Mononuclear cell (primary cell): ENCODE data around the gene THEMIS. TPM values are rescaled to one million over a fixed set of nuclear protein-coding genes. Genes with fewer than 3 reads are reported as not detected.
"Not testable (repeated sequence)": the region's sequence is repeated elsewhere in the genome, so short reads cannot be mapped to it uniquely, and the experiment has no call there.

ENCODE experiments used
- H3K27me3 ChIP-seq: 2 replicates; pipeline ENCODE4 v1.6.0; 2011; ENCODE audit warnings: low read length, control low read depth; ENCODE audit not compliant: insufficient read depth
- H3K4me1 ChIP-seq: 2 replicates; pipeline ENCODE4 v1.5.1; 2011; ENCODE audit warnings: mild to moderate bottlenecking, low read length, control low read depth; ENCODE audit not compliant: insufficient read depth
- H3K4me3 ChIP-seq: 2 replicates; pipeline ENCODE4 v1.5.1; 2011; ENCODE audit warnings: mild to moderate bottlenecking, low read length, moderate library complexity
- H3K9me3 ChIP-seq: 2 replicates; pipeline ENCODE4 v1.5.1; 2011; ENCODE audit warnings: low read depth, mild to moderate bottlenecking, control low read depth, low read length
- total RNA-seq: library from RNA; depleted of rRNA; stranded (reverse); fragments of >200 nt; gene quantifications from one replicate; pipeline ENCODE4 v1.2.3, GENCODE V29; 2012

The THEMIS gene
- total RNA-seq, 1 donor: 25.0 TPM

DNA sequence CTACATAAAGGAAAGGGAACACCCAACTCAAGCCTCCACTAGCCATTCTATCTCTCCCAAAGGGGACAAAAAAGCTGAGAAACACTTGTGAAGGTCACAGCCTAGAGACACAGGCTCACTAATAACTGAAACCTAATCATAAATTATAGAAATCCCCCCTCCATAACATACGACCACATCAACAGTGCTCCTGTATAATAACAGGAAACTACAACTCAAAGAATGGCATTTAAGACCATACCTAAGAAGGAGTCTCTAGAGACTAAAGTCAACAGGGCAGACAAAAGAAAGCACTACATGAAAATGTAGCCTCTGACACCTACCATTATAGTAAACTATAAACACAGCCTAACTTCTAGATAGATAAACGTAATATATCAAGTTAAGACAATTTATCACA lies 82.7 kb downstream of the THEMIS start:
- Histone ChIP-seq H3K27me3 (no peaks in the 10 kb centered on the region), H3K4me1 (peaks cover 4% of the 10 kb centered on the region), H3K4me3 (no peak overlapping the region), H3K9me3 (no peaks in the 10 kb centered on the region)

DNA sequence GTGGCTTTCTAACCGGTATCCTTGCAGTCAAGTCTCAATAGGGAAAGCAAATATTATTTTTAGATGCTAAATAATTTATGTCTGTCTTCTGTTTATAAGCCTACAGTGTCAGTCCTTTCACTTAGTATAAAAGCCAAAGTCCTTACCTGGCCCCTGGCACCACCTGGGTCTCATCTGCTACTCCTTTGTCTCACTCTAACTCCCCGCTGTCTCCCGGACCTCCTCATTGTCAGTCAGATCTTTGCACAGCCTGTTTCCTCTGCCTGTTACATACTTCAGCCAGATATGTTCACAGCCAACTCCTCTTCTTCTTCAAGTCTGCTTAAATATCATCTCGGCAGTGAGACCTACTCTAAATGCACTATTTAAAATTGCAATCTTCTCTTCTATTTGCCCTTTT lies 84.2 kb downstream of the THEMIS start:
- Histone ChIP-seq H3K27me3 (no peaks in the 10 kb centered on the region), H3K9me3 (no peaks in the 10 kb centered on the region), H3K4me1 (peaks cover 4% of the 10 kb centered on the region), H3K4me3 (no peak overlapping the region)

DNA sequence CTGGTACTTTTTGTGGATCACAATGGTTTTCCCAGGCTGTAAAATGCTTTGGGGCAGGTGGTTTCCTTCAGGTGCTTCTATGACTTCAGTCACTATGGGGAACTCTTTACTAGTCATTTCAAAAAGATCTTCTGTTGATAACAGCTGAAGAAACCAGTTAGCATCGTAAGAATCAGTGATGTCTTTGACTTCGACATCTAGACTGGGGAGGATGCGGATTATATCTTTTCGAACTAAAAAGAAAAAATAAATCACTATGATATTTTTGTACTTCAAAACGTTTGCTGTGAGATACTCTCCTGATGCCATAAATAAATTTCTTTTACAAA lies 87.2 kb downstream of the THEMIS start:
- Histone ChIP-seq H3K9me3 (no peaks in the 10 kb centered on the region), H3K4me1 (peaks cover 4% of the 10 kb centered on the region), H3K4me3 (no peak overlapping the region), H3K27me3 (no peaks in the 10 kb centered on the region)

DNA sequence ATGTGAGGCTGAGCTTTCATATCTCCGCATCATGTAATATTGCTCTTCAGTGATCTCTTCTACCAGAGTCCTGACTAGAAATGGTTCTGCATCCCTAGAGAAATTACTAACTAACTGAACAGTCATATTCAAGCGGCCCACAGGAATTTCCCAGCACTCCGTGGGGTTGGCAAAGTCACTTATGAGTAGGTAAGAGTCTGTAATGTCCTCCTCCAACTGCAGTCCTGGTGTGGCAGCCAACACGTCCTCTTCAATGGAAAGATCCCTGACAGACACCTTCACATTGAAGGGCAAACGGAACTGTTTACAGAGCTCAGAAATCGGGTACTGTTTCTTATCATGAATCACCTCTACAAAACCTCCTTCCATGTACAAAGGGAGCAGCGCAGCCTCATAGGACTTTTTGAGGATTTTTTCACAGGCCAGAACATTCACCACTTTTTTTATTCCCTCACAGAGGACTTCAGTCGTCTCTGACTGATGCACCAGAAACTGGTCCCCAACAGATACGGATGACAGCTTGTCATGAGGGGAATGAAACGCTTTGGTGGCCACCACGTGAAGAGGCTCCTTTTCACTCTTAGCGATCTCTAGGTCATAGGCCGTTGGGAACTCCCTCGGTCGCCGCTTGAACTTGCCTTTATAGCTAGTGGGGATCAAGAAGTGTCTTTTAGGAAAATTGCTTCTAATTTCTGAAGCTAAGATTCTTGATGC lies 87.7 kb downstream of the THEMIS start:
- Histone ChIP-seq H3K9me3 (no peaks in the 10 kb centered on the region), H3K27me3 (no peaks in the 10 kb centered on the region), H3K4me1 (peaks cover 4% of the 10 kb centered on the region), H3K4me3 (no peak overlapping the region)

DNA sequence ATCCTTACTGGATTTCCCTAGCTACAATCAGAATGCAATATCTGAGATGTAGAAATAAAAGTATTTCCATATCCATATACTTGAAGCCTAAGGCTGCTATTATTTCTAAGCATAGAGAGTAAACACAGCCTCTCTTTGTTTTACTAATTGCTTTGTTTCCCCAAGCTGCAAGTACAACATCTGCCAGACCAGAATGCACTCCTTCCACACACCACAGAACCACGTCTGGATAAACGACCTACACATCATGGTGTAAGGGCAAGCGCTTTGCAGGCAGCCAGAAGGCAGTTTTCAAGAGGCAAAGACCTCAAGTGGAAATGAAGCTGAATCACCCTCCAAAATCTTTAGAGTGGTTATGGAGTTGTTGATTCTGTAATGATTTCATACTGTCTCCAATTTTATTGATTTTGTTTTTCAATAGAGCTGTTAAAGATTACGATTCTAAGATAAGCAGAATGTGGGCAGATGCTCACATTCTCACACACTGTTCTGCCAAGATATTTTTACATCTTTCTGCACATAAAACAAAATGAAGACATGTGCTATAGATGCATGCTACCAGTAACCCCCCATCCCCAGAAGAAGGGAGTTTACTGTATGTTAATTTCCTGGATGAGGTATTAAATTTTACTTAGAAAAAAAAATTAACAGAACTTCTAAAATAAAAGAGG lies 88.8 kb downstream of the THEMIS start:
- Histone ChIP-seq H3K9me3 (no peaks in the 10 kb centered on the region), H3K4me1 (no peaks in the 10 kb centered on the region), H3K4me3 (no peak overlapping the region), H3K27me3 (no peaks in the 10 kb centered on the region)

DNA sequence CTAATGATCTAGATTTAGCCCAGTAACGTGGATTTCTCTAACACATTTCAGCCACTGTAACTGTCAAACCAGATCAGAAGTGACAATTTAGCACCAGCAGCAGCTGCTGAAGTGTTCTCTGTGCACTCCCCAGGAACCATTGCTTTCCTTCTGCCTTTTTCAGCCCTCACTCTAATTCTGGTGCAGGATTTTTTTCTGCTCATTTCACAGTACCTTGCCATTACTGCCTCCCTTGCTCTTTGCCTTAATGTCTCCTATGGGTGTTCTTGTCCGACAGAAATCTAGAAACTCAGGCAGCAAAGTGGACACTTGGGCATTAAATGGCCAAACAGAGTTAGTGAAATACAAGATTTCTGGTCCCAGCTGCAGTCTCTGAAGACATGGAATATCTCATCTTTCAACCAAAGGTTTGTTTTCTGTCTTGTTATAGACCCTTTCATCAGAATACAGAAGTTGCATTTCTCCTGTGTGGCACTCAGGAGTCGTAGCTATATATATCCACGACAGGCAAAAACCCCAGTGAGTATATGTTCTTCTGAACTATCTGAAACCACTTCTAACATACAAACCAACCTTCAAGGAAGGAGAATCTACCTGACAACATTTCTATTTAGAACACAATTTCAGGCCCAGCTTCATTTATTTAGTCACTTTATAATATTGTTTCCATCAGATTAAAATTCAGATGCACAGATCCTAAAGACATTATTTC lies 92.9 kb downstream of the THEMIS start:
- H3K4me3 ChIP-seq: no peak overlapping the region
- H3K4me1 ChIP-seq: no peaks in the 10 kb centered on the region
- no peaks in the 10 kb centered on the region for H3K27me3 ChIP-seq
- H3K9me3 ChIP-seq: no peaks in the 10 kb centered on the region

DNA sequence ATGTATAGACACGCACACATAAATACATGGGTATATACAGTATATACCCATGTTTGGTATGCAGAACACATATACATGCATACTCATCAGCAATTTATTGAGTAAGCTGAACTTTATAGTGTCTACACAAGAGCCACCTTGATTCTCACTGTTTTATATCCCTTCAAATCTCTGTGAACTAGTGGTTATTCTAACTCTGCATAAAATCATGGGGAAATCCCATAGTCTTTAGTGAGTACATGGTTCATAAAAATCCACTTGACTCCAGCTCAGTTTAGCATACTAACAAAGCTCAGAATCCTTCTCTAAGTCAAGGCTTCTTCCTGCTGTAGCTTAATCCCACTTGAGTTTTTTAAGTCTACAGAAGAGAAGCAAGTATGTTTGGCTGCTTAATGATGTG lies 104.1 kb downstream of the THEMIS start:
- no peaks in the 10 kb centered on the region for H3K27me3 ChIP-seq
- no peaks in the 10 kb centered on the region for H3K9me3 ChIP-seq
- no peak overlapping the region for H3K4me3 ChIP-seq
- H3K4me1 ChIP-seq: no peaks in the 10 kb centered on the region

DNA sequence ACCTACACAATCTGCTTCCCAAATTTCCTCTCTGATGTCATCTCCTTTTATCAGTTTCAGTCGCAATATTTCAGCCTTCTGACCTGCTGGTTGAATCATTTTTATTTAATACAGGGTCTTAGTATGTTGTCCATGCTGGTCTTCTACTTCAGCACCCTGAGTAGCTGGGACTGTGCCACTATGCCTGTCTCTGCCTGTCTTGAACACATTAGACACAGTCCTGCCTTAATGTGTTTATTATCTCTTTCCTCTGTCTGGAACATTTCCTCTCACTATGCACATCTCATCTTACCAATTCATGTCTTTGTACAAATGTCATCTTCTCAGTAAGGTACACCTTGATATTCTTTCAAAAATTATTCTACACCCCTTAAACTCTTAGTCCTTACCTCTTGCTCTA lies 106.5 kb downstream of the THEMIS start:
- no peaks in the 10 kb centered on the region for H3K27me3 ChIP-seq
- H3K4me1 ChIP-seq: no peaks in the 10 kb centered on the region
- H3K9me3 ChIP-seq: no peaks in the 10 kb centered on the region
- no peak overlapping the region for H3K4me3 ChIP-seq

DNA sequence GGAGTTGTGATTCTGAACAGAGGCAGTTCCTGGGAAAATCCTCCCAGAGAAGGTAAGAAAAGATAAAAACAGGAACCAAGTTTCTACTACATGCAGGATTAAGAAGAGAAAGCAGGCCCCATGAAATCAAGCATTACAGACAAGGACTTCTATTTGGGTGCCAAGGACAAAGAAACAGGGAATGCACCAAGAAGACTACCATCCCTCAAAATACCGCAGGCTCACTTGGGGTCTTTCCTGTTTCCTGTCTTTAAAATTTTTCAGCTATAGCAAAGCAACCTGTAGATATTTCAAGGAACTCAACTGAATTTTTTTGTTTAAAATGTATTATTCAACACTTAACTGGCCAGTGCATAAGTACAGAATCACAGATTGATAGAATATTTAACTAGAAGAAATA lies 107.5 kb downstream of the THEMIS start:
- Histone ChIP-seq H3K4me1 (no peaks in the 10 kb centered on the region), H3K9me3 (no peaks in the 10 kb centered on the region), H3K4me3 (no peak overlapping the region), H3K27me3 (no peaks in the 10 kb centered on the region)

DNA sequence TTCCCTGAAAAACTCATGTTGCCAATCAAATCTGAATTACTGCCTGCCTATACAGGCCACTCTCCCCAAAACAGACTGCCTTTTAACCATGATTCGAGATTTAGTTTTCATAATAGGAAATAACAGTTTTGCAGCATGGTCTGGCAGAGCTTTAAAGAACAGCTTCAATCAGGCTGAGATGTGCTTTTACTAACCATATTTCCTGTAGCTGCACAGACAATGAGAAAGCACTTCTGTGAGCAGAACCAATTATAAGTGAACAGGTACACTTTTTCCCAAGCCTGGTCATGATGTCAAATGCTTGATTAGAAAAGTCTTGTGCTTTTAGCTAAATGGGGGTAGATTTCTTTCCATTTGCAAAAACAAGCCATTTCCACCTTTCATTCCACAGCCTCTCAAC lies 108.2 kb downstream of the THEMIS start:
- Histone ChIP-seq H3K4me3 (no peak overlapping the region), H3K9me3 (no peaks in the 10 kb centered on the region), H3K4me1 (no peaks in the 10 kb centered on the region), H3K27me3 (no peaks in the 10 kb centered on the region)

DNA sequence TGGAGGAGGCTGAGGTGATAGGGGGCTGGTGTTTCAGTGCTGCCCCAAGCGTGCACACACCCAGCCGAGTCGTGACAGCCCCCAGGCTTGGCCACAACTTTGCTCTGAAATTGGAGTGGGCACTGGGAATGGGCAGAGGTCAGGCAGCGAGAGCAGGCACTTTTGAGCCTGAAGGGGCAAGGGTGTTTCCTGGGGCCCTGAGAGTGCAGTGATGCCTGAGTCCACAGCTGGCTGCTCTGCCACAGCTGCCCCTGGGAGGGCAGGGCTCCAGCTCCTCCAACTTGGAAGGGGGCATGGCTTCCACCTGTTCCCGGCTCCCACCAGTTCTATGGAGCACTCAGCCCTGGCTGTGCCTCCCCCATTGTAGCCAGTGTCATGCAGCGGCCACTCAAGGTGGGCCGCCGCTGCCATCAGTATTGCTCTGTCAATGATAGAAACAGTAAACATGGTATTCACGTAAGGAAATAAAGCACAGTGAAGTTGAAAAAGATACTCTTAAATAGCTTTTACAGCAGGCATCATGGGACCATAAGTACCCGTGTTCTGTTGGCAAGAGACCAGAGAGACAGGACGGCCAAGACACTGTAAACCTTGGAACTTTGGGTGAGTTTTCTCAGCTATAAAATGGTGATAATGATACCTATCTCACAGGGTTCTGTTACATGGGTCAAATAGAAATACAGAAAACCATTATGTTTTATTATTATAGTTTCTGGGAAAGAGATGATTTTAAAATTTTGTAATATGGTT lies 108.9 kb downstream of the THEMIS start:
- Histone ChIP-seq H3K4me1 (no peaks in the 10 kb centered on the region), H3K27me3 (no peaks in the 10 kb centered on the region), H3K4me3 (no peak overlapping the region), H3K9me3 (no peaks in the 10 kb centered on the region)

DNA sequence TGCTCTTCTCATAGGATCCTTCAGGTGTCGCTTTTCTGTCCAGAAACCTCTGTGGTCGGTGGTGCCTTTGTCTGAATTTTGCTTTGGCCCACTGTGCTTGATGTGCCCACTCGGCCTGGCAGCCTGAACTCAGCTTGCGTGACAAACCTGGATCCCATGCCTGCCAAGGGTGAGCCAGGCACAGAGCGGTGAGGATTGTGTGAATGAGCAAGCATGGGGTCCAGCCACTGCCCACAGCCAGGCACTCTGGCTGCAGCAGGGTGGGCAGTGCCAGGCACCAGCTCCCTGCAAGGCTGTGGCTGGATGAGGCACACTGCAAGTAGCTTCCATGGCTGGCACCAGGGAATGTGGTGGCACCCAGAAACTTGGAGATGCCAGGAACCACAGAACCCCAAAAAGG lies 110.3 kb downstream of the THEMIS start:
- no peaks in the 10 kb centered on the region for H3K27me3 ChIP-seq
- no peaks in the 10 kb centered on the region for H3K4me1 ChIP-seq
- H3K4me3 ChIP-seq: no peak overlapping the region
- no peaks in the 10 kb centered on the region for H3K9me3 ChIP-seq

DNA sequence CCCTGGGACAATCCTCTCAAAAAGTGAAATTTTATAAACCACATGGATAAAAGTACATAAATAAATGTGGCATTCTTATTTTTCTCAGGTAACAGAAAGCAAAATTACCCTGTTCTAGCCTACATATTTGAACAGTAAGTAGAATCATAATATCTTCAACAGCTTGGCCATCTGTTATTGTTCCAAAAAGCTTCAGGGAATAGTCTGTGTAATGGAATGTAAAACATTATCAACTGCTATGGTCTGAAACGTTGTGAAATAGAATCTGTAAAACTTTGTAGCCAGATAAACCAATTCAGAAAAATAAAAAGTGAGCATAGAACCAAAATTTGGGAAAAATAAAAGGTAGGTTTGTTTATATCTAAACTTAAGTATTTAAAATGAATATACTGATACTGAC lies 114.7 kb downstream of the THEMIS start:
- no peak overlapping the region for H3K4me3 ChIP-seq
- H3K27me3 ChIP-seq: no peaks in the 10 kb centered on the region
- no peaks in the 10 kb centered on the region for H3K9me3 ChIP-seq
- H3K4me1 ChIP-seq: no peaks in the 10 kb centered on the region

DNA sequence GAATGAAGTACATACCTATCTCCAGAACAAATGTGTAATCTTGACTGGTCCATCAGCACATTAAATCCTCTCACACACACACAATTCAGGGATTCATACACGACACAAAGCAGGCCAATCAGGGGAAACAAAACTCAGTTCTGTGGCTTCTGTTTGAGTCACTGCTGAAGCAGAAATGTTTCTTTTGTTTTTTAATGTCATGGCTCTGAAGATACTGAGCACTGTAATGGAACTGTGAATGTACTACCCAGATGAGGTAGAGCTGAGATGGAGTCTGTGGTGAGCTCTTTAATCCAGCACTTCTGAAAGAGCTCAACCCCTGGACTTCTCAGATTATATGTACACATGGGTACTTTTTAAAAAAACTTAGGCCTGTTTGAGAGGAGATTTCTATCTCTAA lies 116.4 kb downstream of the THEMIS start:
- Histone ChIP-seq H3K9me3 (no peaks in the 10 kb centered on the region), H3K27me3 (no peaks in the 10 kb centered on the region), H3K4me1 (no peaks in the 10 kb centered on the region), H3K4me3 (no peak overlapping the region)

DNA sequence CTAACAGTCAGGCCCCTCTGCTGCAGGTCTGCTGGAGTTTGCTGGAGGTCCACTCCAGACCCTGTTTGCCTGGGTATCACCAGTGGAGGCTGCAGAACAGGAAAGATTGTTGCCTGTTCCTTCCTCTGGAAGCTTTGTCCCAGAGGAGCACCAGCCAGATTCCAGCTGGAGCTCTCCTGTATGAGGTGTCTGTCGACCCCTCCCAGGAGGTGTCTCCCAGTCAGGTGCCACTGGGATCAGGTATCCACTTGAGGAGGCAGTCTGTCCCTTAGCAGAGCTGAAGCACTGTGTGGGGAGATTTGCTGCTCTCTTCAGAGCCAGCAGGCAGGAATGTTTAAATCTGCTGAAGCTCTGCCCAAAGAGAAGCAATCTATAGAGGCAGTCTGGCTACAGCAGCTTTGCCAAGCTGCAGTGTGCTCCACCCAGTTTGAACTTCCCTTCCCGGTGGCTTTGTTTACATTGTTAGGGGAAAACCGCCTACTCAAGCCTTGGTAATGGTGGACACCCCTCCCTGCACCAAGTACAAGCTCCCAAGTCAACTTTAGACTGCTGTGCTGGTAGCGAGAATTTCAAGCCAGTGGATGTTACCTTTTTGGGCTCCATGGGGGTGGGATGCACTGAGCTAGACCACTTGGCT lies 119.1 kb downstream of the THEMIS start:
- not testable (repeated sequence) for H3K9me3 ChIP-seq, H3K27me3 ChIP-seq

More for the DNA sequence above, 119.1 kb downstream of the THEMIS start:
- not testable (repeated sequence) for H3K4me1 ChIP-seq, H3K4me3 ChIP-seq
